Nephron (organoid): ENCODE results near the gene ITGB1.

Experiments
- H3K27ac Mint-ChIP-seq, 3 experiments: 2 replicates each; pipeline ENCODE4 v1.8.0; 2020; ENCODE audit warnings: mixed read lengths in 3 of 3, mild to moderate bottlenecking in 2 of 3, moderate library complexity in 1 of 3
- H3K27me3 Mint-ChIP-seq: 2 replicates; pipeline ENCODE4 v1.8.0; 2021; ENCODE audit warnings: low read depth, mild to moderate bottlenecking, moderate library complexity, mixed read lengths
- H3K36me3 Mint-ChIP-seq: 2 replicates; pipeline ENCODE4 v1.8.0; 2020; ENCODE audit warnings: low read depth, mixed read lengths
- H3K4me1 Mint-ChIP-seq: 2 replicates; pipeline ENCODE4 v1.8.0; 2020; ENCODE audit warnings: mixed read lengths
- H3K4me3 Mint-ChIP-seq, 3 experiments: 2 replicates each; pipeline ENCODE4 v1.8.0; 2020; ENCODE audit warnings: mild to moderate bottlenecking in 3 of 3, mixed read lengths in 3 of 3, moderate library complexity in 2 of 3
- H3K9me3 Mint-ChIP-seq: 2 replicates; pipeline ENCODE4 v1.8.0; 2020; ENCODE audit warnings: mixed read lengths
- TF ChIP-seq, protein P1 (sequence below), 3 experiments: fragments of 200-600 bp; sonication (generic); IDR thresholded peaks; one replicate each; pipeline ENCODE4 v1.5.0; 2021; ENCODE audit warnings: antibody characterized with exemption in 3 of 3; ENCODE audit not compliant: unreplicated experiment in 3 of 3

The ITGB1 gene

DNA sequence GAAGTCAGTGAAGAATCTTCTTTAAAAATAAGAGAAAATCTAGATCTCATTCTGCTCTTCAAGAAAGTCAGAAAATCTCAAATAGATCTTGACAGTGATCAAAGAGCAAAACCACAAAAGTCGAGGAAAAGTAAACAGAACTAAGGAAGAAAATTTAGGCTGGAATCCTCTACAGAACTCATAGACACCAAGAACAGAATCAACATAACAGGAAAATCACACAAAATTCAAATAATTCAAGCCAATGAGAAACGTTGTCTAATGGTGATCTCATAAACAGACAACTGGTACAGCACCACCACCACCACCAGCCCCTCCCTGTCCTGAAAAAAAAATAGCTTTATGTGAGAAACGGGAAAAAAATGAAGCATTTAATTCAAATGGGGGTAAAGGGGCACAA lies 6.9 kb downstream of the ITGB1 start:
- Mint-ChIP-seq H3K27ac (peak overlapping the region; percentile 7 to 37 (median 33)), H3K27me3 (no peaks in the 10 kb centered on the region), H3K9me3 (no peaks in the 10 kb centered on the region), H3K4me1 (peaks cover 67% of the 10 kb centered on the region), H3K36me3 (peaks cover 3% of the 10 kb centered on the region), H3K4me3 (peak overlapping the region in 2 of 3 experiments; percentile 3)
- TF ChIP-seq, protein P1, sequence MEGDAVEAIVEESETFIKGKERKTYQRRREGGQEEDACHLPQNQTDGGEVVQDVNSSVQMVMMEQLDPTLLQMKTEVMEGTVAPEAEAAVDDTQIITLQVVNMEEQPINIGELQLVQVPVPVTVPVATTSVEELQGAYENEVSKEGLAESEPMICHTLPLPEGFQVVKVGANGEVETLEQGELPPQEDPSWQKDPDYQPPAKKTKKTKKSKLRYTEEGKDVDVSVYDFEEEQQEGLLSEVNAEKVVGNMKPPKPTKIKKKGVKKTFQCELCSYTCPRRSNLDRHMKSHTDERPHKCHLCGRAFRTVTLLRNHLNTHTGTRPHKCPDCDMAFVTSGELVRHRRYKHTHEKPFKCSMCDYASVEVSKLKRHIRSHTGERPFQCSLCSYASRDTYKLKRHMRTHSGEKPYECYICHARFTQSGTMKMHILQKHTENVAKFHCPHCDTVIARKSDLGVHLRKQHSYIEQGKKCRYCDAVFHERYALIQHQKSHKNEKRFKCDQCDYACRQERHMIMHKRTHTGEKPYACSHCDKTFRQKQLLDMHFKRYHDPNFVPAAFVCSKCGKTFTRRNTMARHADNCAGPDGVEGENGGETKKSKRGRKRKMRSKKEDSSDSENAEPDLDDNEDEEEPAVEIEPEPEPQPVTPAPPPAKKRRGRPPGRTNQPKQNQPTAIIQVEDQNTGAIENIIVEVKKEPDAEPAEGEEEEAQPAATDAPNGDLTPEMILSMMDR (IDR thresholded peaks at IDR 0.05; ENCODE audit: unreplicated experiment in 3 of 3) = no peak

DNA sequence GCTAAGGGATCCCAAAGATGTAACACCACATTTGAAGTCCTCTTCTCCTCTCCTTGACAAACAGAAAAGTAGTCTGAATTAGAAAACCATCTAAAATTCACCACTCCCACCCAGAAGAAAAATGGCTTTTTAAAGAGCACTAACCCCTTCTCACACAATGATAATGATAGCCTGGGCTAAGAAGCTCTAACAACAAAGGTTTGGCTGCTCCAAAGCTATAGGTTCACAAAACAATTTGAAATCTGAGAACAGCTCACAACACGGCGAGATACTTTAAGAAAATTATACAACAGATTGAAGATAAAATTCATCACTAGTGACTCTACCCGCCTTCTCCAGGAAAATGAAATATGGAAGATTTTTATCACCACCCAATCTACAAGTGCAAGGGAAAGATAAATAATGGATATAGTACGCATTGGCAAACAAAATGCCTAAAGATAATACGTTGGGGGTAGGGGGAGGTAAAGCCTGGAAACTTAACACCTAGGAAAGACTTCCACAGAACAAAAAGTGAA lies 7.4 kb downstream of the ITGB1 start:
- Mint-ChIP-seq H3K4me1 (peaks cover 62% of the 10 kb centered on the region), H3K27me3 (no peaks in the 10 kb centered on the region), H3K27ac (peak overlapping the region; percentile 27 to 37 (median 33)), H3K9me3 (no peaks in the 10 kb centered on the region), H3K4me3 (peak overlapping the region; percentile 3 to 24 (median 5)), H3K36me3 (peaks cover 3% of the 10 kb centered on the region)
- TF ChIP-seq, protein P1 (IDR thresholded peaks at IDR 0.05; ENCODE audit: unreplicated experiment in 3 of 3) = no peak

DNA sequence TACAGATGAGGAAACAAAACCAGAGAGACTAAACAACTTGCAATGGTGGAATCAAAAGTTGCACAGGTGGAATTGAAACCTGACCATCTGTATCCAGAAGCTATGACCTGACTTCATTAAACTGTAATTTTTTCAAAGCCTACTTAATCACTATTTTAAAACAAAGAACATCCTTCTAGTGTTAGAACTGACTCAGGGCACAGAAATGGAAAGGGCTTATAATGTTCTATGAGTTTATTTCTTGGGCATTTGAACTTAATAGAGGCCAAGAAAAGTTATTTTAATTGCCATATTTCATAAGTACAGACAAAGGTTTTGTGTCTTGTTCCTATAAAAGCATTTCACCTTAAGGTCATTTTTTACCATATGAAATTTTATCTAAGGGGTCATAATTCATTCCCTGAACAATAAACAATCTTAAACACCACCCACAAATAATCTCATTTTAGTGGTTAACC lies 8.8 kb downstream of the ITGB1 start:
- Mint-ChIP-seq H3K9me3 (no peaks in the 10 kb centered on the region), H3K36me3 (peaks cover 3% of the 10 kb centered on the region)
- TF ChIP-seq, protein P1 (IDR thresholded peaks at IDR 0.05; ENCODE audit: unreplicated experiment in 3 of 3) = no peak

DNA sequence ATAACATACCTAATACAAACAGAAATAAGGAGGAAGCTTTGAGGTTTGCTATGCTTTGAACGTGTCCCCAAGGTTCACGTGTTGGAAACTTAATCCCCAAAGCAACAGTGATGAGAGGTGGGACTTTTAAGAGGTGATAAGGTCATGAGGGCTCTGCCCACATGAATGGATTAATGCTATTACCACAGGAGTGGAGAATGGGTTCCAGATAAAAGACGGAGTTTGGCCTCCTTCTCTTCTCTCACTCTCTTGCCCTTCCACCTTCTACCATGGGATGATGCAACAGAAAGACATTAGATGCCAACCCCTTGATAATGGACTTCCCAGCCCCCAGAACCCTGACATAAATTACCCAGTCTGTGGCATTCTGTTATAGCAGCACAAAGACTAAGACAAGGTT lies 9.6 kb downstream of the ITGB1 start:
- TF ChIP-seq, protein P1 (IDR thresholded peaks at IDR 0.05; ENCODE audit: unreplicated experiment in 3 of 3) = no peak
- no peak overlapping the region for H3K4me3 Mint-ChIP-seq
- H3K27ac Mint-ChIP-seq = no peak overlapping the region
- H3K9me3 Mint-ChIP-seq = no peaks in the 10 kb centered on the region
- no peaks in the 10 kb centered on the region for H3K27me3 Mint-ChIP-seq
- peaks cover 48% of the 10 kb centered on the region for H3K4me1 Mint-ChIP-seq
- peaks cover 7% of the 10 kb centered on the region for H3K36me3 Mint-ChIP-seq

More for the DNA sequence above, 8.8 kb downstream of the ITGB1 start:
- Mint-ChIP-seq H3K27ac (no peak overlapping the region), H3K27me3 (no peaks in the 10 kb centered on the region), H3K4me3 (no peak overlapping the region), H3K4me1 (peaks cover 48% of the 10 kb centered on the region)

DNA sequence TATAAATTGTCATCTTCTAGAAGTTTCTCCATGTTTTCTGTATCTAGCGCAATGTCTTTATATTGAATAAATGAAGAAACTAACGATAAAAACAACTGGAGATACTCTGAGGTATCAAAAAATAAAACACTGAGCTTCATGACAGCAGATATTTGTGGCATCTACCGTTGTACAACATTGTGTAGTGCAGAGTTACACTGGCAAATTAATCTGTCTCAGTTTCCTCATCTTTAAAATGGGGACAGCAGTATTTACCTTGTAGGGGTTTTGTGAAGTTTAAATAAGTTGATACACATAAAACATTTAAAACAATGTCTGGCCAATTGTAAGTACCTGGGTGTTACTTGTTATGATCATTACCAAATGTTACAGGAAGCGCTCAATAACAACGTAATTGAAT lies 10.4 kb downstream of the ITGB1 start:
- Mint-ChIP-seq H3K9me3 (no peaks in the 10 kb centered on the region), H3K4me1 (peaks cover 49% of the 10 kb centered on the region), H3K27ac (no peak overlapping the region), H3K36me3 (peaks cover 7% of the 10 kb centered on the region), H3K27me3 (no peaks in the 10 kb centered on the region), H3K4me3 (no peak overlapping the region)
- TF ChIP-seq, protein P1 (IDR thresholded peaks at IDR 0.05; ENCODE audit: unreplicated experiment in 3 of 3) = no peak

DNA sequence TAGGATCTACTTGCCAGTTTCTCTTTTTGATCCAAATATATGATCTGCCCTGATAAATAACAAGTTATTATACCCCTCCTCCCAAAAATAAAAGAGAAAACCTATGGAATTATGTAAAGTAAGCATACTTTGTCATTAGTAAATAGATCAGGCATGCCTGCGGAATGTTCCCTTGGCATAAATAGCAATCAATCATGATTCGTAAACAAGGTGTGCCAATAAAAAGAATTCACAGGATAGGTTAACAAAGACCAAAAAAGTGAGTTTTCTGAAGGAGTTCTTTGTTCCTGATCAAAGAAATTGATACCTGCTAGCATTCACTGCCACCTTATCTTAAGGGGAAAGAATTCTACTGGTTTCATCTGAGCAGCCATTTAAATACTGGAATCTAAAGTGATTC lies 11.9 kb downstream of the ITGB1 start:
- H3K27ac Mint-ChIP-seq = no peak overlapping the region
- H3K4me3 Mint-ChIP-seq = no peak overlapping the region
- no peaks in the 10 kb centered on the region for H3K27me3 Mint-ChIP-seq
- H3K4me1 Mint-ChIP-seq = peaks cover 44% of the 10 kb centered on the region
- no peaks in the 10 kb centered on the region for H3K9me3 Mint-ChIP-seq
- TF ChIP-seq, protein P1 (IDR thresholded peaks at IDR 0.05; ENCODE audit: unreplicated experiment in 3 of 3) = no peak
- peaks cover 11% of the 10 kb centered on the region for H3K36me3 Mint-ChIP-seq
